ENCODE data around the gene PPP1R18.

The PPP1R18 gene

DNA sequence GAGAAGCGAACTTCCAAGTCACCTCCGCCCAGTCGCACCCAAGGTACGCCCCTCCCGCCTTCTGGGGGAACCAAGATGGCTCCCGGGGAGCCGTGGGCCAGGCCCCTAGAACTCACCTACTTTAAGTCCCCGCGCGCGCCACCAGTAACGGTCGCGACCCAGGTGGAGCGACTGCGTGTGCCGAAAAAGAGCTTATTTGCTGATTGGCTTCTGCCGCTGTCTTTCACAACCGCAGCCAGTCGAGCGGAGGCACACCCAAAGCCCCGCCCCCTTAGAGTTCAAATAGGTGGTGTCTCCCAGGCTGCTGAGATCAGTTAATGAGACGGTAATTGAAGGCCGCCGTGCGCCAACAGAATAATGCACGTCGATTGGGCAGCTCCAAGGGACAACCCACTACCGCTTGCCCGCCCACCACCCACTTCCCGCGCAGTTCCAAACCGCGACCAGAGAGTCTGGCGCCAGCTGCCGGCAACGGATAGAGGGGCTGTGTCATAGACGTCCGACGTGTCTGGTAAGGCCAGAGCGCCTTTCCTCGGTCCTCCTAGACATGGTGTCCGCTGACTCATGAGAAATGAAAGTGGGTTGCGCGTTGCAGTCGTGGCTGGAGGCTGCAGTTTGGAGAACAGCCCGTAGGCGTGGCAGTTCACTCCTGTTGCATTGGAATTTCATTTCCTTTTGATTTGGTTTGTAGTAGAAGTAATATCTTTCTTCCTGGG lies 30.8 kb upstream of the PPP1R18 start, which contains the start of gene MDC1:
MDC1 (minus strand) TSS at position 153 of the 716 bp plus-strand sequence. CDS start 2,106 bp downstream, outside the sequence.
- Histone ChIP-seq H3K4me3 (ENCODE audit: low read depth, low read length) (peak within 1 kb of the TSS; percentile 77), H3K9ac (ENCODE audit: low read depth, low read length) (peak within 1 kb of the TSS; percentile 96), H3K27ac (ENCODE audit: low read depth, low read length) (peak within 1 kb of the TSS; percentile 93), H3K4me1 (ENCODE audit: control insufficient read depth, insufficient read depth, low read length) (peaks cover 18% of the 10 kb centered on the region), H3K36me3 (ENCODE audit: control insufficient read depth, insufficient read depth, low read length) (peaks cover 38% of the 10 kb centered on the region), H3K9me3 (ENCODE audit: control insufficient read depth, insufficient read depth, low read length) (no peaks in the 10 kb centered on the region), H3K27me3 (ENCODE audit: control insufficient read depth, insufficient read depth, low read length) (no peaks in the 10 kb centered on the region)

- Histone ChIP-seq H3K27ac (ENCODE audit: low read depth, low read length) (peak overlapping the region; percentile 93), H3K4me1 (ENCODE audit: control insufficient read depth, insufficient read depth, low read length) (peaks cover 18% of the 10 kb centered on the region), H3K4me3 (ENCODE audit: low read depth, low read length) (peak overlapping the region; percentile 77), H3K9ac (ENCODE audit: low read depth, low read length) (peak overlapping the region; percentile 67), H3K27me3 (ENCODE audit: control insufficient read depth, insufficient read depth, low read length) (no peaks in the 10 kb centered on the region), H3K36me3 (ENCODE audit: control insufficient read depth, insufficient read depth, low read length) (peaks cover 39% of the 10 kb centered on the region), H3K9me3 (ENCODE audit: control insufficient read depth, insufficient read depth, low read length) (no peaks in the 10 kb centered on the region)
These were observed 30.4 kb upstream of the PPP1R18 start for GRCh38 chr6:30716879-30717128.

GRCh38 chr6:30714263-30714662 lies 27.8 kb upstream of the PPP1R18 start:
- H3K4me3 ChIP-seq (ENCODE audit: low read depth, low read length) = no peak overlapping the region
- peaks cover 13% of the 10 kb centered on the region for H3K4me1 ChIP-seq (ENCODE audit: control insufficient read depth, insufficient read depth, low read length)
- H3K36me3 ChIP-seq (ENCODE audit: control insufficient read depth, insufficient read depth, low read length) = peaks cover 59% of the 10 kb centered on the region
- H3K9me3 ChIP-seq (ENCODE audit: control insufficient read depth, insufficient read depth, low read length) = no peaks in the 10 kb centered on the region
- no peaks in the 10 kb centered on the region for H3K27me3 ChIP-seq (ENCODE audit: control insufficient read depth, insufficient read depth, low read length)
- H3K9ac ChIP-seq (ENCODE audit: low read depth, low read length) = no peak overlapping the region
- H3K27ac ChIP-seq (ENCODE audit: low read depth, low read length) = no peak overlapping the region

GRCh38 chr6:30712441-30712945 lies 26.0 kb upstream of the PPP1R18 start:
- Histone ChIP-seq H3K9me3 (ENCODE audit: control insufficient read depth, insufficient read depth, low read length) (no peaks in the 10 kb centered on the region), H3K36me3 (ENCODE audit: control insufficient read depth, insufficient read depth, low read length) (peaks cover 71% of the 10 kb centered on the region), H3K4me1 (ENCODE audit: control insufficient read depth, insufficient read depth, low read length) (peaks cover 5% of the 10 kb centered on the region; the same call in 1 of the 2 replicates), H3K27me3 (ENCODE audit: control insufficient read depth, insufficient read depth, low read length) (no peaks in the 10 kb centered on the region), H3K4me3 (ENCODE audit: low read depth, low read length) (no peak overlapping the region), H3K27ac (ENCODE audit: low read depth, low read length) (no peak overlapping the region), H3K9ac (ENCODE audit: low read depth, low read length) (no peak overlapping the region)

GRCh38 chr6:30711758-30712380 lies 25.4 kb upstream of the PPP1R18 start:
- H3K27ac ChIP-seq (ENCODE audit: low read depth, low read length) = no peak overlapping the region
- H3K9ac ChIP-seq (ENCODE audit: low read depth, low read length) = no peak overlapping the region
- peaks cover 77% of the 10 kb centered on the region for H3K36me3 ChIP-seq (ENCODE audit: control insufficient read depth, insufficient read depth, low read length)
- peaks cover 5% of the 10 kb centered on the region; the same call in 1 of the 2 replicates for H3K4me1 ChIP-seq (ENCODE audit: control insufficient read depth, insufficient read depth, low read length)
- no peaks in the 10 kb centered on the region for H3K9me3 ChIP-seq (ENCODE audit: control insufficient read depth, insufficient read depth, low read length)
- H3K27me3 ChIP-seq (ENCODE audit: control insufficient read depth, insufficient read depth, low read length) = no peaks in the 10 kb centered on the region
- no peak overlapping the region for H3K4me3 ChIP-seq (ENCODE audit: low read depth, low read length)

GRCh38 chr6:30709101-30709868 lies 22.8 kb upstream of the PPP1R18 start:
- no peak overlapping the region for H3K4me3 ChIP-seq (ENCODE audit: low read depth, low read length)
- no peak overlapping the region for H3K27ac ChIP-seq (ENCODE audit: low read depth, low read length)
- H3K9me3 ChIP-seq (ENCODE audit: control insufficient read depth, insufficient read depth, low read length) = no peaks in the 10 kb centered on the region
- H3K36me3 ChIP-seq (ENCODE audit: control insufficient read depth, insufficient read depth, low read length) = peaks cover 84% of the 10 kb centered on the region
- H3K27me3 ChIP-seq (ENCODE audit: control insufficient read depth, insufficient read depth, low read length) = no peaks in the 10 kb centered on the region
- no peaks in the 10 kb centered on the region for H3K4me1 ChIP-seq (ENCODE audit: control insufficient read depth, insufficient read depth, low read length)
- no peak overlapping the region for H3K9ac ChIP-seq (ENCODE audit: low read depth, low read length)

- Histone ChIP-seq H3K4me1 (ENCODE audit: control insufficient read depth, insufficient read depth, low read length) (no peaks in the 10 kb centered on the region), H3K27ac (ENCODE audit: low read depth, low read length) (no peak overlapping the region), H3K9me3 (ENCODE audit: control insufficient read depth, insufficient read depth, low read length) (no peaks in the 10 kb centered on the region), H3K4me3 (ENCODE audit: low read depth, low read length) (no peak overlapping the region), H3K27me3 (ENCODE audit: control insufficient read depth, insufficient read depth, low read length) (no peaks in the 10 kb centered on the region), H3K36me3 (ENCODE audit: control insufficient read depth, insufficient read depth, low read length) (peaks cover 84% of the 10 kb centered on the region), H3K9ac (ENCODE audit: low read depth, low read length) (no peak overlapping the region)
These were observed 20.9 kb upstream of the PPP1R18 start for GRCh38 chr6:30707281-30707850.

GRCh38 chr6:30705620-30706019 lies 19.2 kb upstream of the PPP1R18 start:
- Histone ChIP-seq H3K27ac (ENCODE audit: low read depth, low read length) (no peak overlapping the region), H3K36me3 (ENCODE audit: control insufficient read depth, insufficient read depth, low read length) (peaks cover 79% of the 10 kb centered on the region), H3K9ac (ENCODE audit: low read depth, low read length) (no peak overlapping the region), H3K9me3 (ENCODE audit: control insufficient read depth, insufficient read depth, low read length) (no peaks in the 10 kb centered on the region), H3K4me1 (ENCODE audit: control insufficient read depth, insufficient read depth, low read length) (no peaks in the 10 kb centered on the region), H3K4me3 (ENCODE audit: low read depth, low read length) (no peak overlapping the region), H3K27me3 (ENCODE audit: control insufficient read depth, insufficient read depth, low read length) (no peaks in the 10 kb centered on the region)

GRCh38 chr6:30703821-30704220 lies 17.4 kb upstream of the PPP1R18 start:
- Histone ChIP-seq H3K9me3 (ENCODE audit: control insufficient read depth, insufficient read depth, low read length) (no peaks in the 10 kb centered on the region), H3K27me3 (ENCODE audit: control insufficient read depth, insufficient read depth, low read length) (no peaks in the 10 kb centered on the region), H3K4me1 (ENCODE audit: control insufficient read depth, insufficient read depth, low read length) (no peaks in the 10 kb centered on the region), H3K9ac (ENCODE audit: low read depth, low read length) (no peak overlapping the region), H3K4me3 (ENCODE audit: low read depth, low read length) (no peak overlapping the region), H3K27ac (ENCODE audit: low read depth, low read length) (no peak overlapping the region), H3K36me3 (ENCODE audit: control insufficient read depth, insufficient read depth, low read length) (peaks cover 75% of the 10 kb centered on the region)

DNA sequence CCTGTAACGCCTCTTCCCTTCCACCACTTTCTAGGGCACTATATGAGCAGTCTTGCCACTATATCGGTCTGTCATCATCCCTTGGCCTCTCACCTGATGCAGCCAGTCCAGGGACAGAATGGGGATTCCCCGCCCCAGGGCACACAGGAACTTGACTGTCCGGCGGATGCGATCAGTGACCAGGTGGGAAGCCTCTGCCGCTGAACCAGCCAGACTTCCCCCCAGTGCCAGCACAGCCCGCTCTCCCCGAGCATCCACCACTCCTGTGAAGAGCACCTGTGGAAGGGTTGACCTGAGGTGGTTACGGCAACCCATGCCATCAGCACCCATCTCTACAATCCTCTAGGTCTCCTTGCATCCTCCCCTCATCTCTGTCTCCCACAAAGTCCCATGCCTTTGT lies 16.6 kb upstream of the PPP1R18 start:
- Histone ChIP-seq H3K4me3 (ENCODE audit: low read depth, low read length) (no peak overlapping the region), H3K36me3 (ENCODE audit: control insufficient read depth, insufficient read depth, low read length) (peaks cover 71% of the 10 kb centered on the region)

More for the DNA sequence above, 16.6 kb upstream of the PPP1R18 start:
- Histone ChIP-seq H3K27ac (ENCODE audit: low read depth, low read length) (no peak overlapping the region), H3K9me3 (ENCODE audit: control insufficient read depth, insufficient read depth, low read length) (no peaks in the 10 kb centered on the region), H3K27me3 (ENCODE audit: control insufficient read depth, insufficient read depth, low read length) (no peaks in the 10 kb centered on the region), H3K4me1 (ENCODE audit: control insufficient read depth, insufficient read depth, low read length) (no peaks in the 10 kb centered on the region), H3K9ac (ENCODE audit: low read depth, low read length) (no peak overlapping the region)
